H1 (cell line): ENCODE results near the gene TMEM232. TPM values are rescaled to one million over a fixed set of nuclear protein-coding genes. Genes with fewer than 3 reads are reported as not detected.

Experiments
- CTCF ChIA-PET: fragments of 300-600 bp; sonication (Branson Sonifier 250); formaldehyde crosslinking; loops from one replicate; lab custom pipeline; 2021; ENCODE audit not compliant: partially characterized antibody; lab: Charles Lee
- POLR2A ChIA-PET: fragments of 300-600 bp; sonication (Branson Sonifier 250); formaldehyde crosslinking; loops from one replicate; lab custom pipeline; 2021; ENCODE audit warnings: inconsistent platforms; ENCODE audit not compliant: partially characterized antibody; lab: Charles Lee
- DNase-seq, 2 experiments: peaks; one replicate each; pipeline versions ENCODE4 v3.0.0 to v3.0.0-alpha.2; 2010 to 2022; ENCODE audit warnings: low spot score in 2 of 2, low read depth in 1 of 2, mixed read lengths in 1 of 2
- FAIRE-seq: peaks from 2 replicates; lab custom pipeline; 2011; peaks lifted over from hg19 to GRCh38; lab: Jason Lieb, UNC
- H2AFZ ChIP-seq: 2 replicates; pipeline ENCODE4 v1.8.1; 2012; ENCODE audit warnings: low read length, inconsistent platforms
- H2AK5ac ChIP-seq: 2 replicates; pipeline ENCODE4 v1.6.1; 2013; ENCODE audit warnings: low read depth, low read length
- H2BK120ac ChIP-seq: replicated peaks from 2 replicates; pipeline ENCODE3; 2013; ENCODE audit warnings: low read depth, low read length, inconsistent platforms
- H2BK12ac ChIP-seq: 2 replicates; pipeline ENCODE4 v1.6.1; 2013; ENCODE audit warnings: low read depth, low read length
- H2BK15ac ChIP-seq: 2 replicates; pipeline ENCODE4 v1.6.1; 2013; ENCODE audit warnings: low read length
- H2BK20ac ChIP-seq: 2 replicates; pipeline ENCODE4 v1.6.1; 2013; ENCODE audit warnings: low read length
- H2BK5ac ChIP-seq: 2 replicates; pipeline ENCODE4 v1.6.1; 2013; ENCODE audit warnings: low read depth, low read length
- H3K14ac ChIP-seq: 2 replicates; pipeline ENCODE4 v1.6.1; 2013; ENCODE audit warnings: inconsistent platforms; ENCODE audit not compliant: insufficient read length
- H3K18ac ChIP-seq: 2 replicates; pipeline ENCODE4 v1.6.1; 2013; ENCODE audit warnings: low read length; ENCODE audit errors: extremely low read depth
- H3K23ac ChIP-seq: 2 replicates; pipeline ENCODE4 v1.6.1; 2013; ENCODE audit warnings: inconsistent platforms; ENCODE audit not compliant: insufficient read length
- H3K23me2 ChIP-seq: 2 replicates; pipeline ENCODE4 v1.6.1; 2013; ENCODE audit warnings: low read depth, low read length
- H3K27ac ChIP-seq: 2 replicates; pipeline ENCODE4 v1.6.1; 2011; ENCODE audit warnings: low read depth, low read length, inconsistent platforms
- H3K27me3 ChIP-seq, 4 experiments: replicated peaks in 1 of 4; 1 replicate in 1 of 4; 2 replicates in 3 of 4; pipeline versions ENCODE4 v1.6.1 to v1.8.1; 2011 to 2013; ENCODE audit warnings: low read length in 3 of 4, mild to moderate bottlenecking in 3 of 4, inconsistent platforms in 2 of 4, mixed read lengths in 2 of 4, moderate library complexity in 1 of 4; ENCODE audit not compliant: control insufficient read depth in 3 of 4, insufficient read depth in 3 of 4; ENCODE audit errors: extremely low read depth in 1 of 4
- H3K36me3 ChIP-seq, 4 experiments: 2 replicates each; pipeline versions ENCODE4 v1.6.1 to v1.8.1; 2011 to 2013; ENCODE audit warnings: mild to moderate bottlenecking in 4 of 4, low read length in 3 of 4, moderate library complexity in 2 of 4, control low read depth in 1 of 4, inconsistent platforms in 1 of 4; ENCODE audit not compliant: insufficient read depth in 4 of 4, control insufficient read depth in 2 of 4
- H3K4ac ChIP-seq: replicated peaks from 2 replicates; pipeline ENCODE3; 2013; ENCODE audit warnings: low read length, low read depth, mixed read lengths, inconsistent platforms; ENCODE audit not compliant: insufficient read length
- H3K4me1 ChIP-seq, 4 experiments: replicated peaks in 1 of 4; 1 replicate in 1 of 4; 2 replicates in 3 of 4; pipeline versions ENCODE4 v1.6.1 to v1.8.1; 2011 to 2013; ENCODE audit warnings: low read length in 3 of 4, inconsistent platforms in 2 of 4, mixed read lengths in 1 of 4; ENCODE audit not compliant: insufficient read depth in 4 of 4, control insufficient read depth in 3 of 4
- H3K4me2 ChIP-seq, 2 experiments: 2 replicates each; pipeline versions ENCODE4 v1.6.1 to v1.8.1; 2011 to 2013; ENCODE audit warnings: low read depth in 2 of 2, low read length in 2 of 2, control low read depth in 1 of 2, inconsistent platforms in 1 of 2, mild to moderate bottlenecking in 1 of 2; ENCODE audit not compliant: insufficient read depth in 1 of 2
- H3K4me3 ChIP-seq, 4 experiments: fragments of 200-600, 300-600 bp in 1 of 4; sonication (generic), shearing (Covaris generic), sonication (Bioruptor Twin) in 1 of 4; 2 replicates each; pipeline versions ENCODE4 v1.5.1 to v1.8.1; 2011 to 2016; ENCODE audit warnings: low read length in 4 of 4, low read depth in 3 of 4, control low read depth in 2 of 4, inconsistent platforms in 2 of 4, mild to moderate bottlenecking in 2 of 4, mixed read lengths in 1 of 4, moderate library complexity in 1 of 4; ENCODE audit not compliant: insufficient read depth in 2 of 4; ENCODE audit errors: extremely low read depth in 1 of 4
- H3K56ac ChIP-seq: replicated peaks from 2 replicates; pipeline ENCODE3; 2013; ENCODE audit warnings: low read depth, mild to moderate bottlenecking, mixed read lengths, low read length, inconsistent platforms; ENCODE audit not compliant: insufficient read length
- H3K79me1 ChIP-seq: 2 replicates; pipeline ENCODE4 v1.6.1; 2013; ENCODE audit warnings: low read depth, low read length, control low read depth
- H3K79me2 ChIP-seq, 2 experiments: 2 replicates each; pipeline versions ENCODE4 v1.6.1 to v1.8.1; 2012 to 2013; ENCODE audit warnings: low read length in 2 of 2, mild to moderate bottlenecking in 2 of 2, inconsistent platforms in 1 of 2; ENCODE audit not compliant: insufficient read depth in 2 of 2, control insufficient read depth in 1 of 2
- H3K9ac ChIP-seq, 4 experiments: replicated peaks in 1 of 4; 1 replicate in 1 of 4; 2 replicates in 3 of 4; pipeline versions ENCODE4 v1.6.1 to v1.8.1; 2011 to 2013; ENCODE audit warnings: low read depth in 3 of 4, low read length in 3 of 4, control low read depth in 2 of 4, mild to moderate bottlenecking in 2 of 4, moderate library complexity in 2 of 4, inconsistent platforms in 1 of 4; ENCODE audit errors: extremely low read depth in 1 of 4
- H3K9me3 ChIP-seq, 2 experiments: 2 replicates each; pipeline versions ENCODE4 v1.6.1 to v1.8.1; 2012 to 2013; ENCODE audit warnings: mild to moderate bottlenecking in 2 of 2, moderate library complexity in 2 of 2, control low read depth in 1 of 2, inconsistent platforms in 1 of 2, low read depth in 1 of 2, low read length in 1 of 2, mixed read lengths in 1 of 2; ENCODE audit not compliant: insufficient read depth in 2 of 2
- H4K20me1 ChIP-seq, 2 experiments: replicated peaks in 1 of 2; 2 replicates each; pipeline versions ENCODE3 to v1.8.1; 2011 to 2013; ENCODE audit warnings: inconsistent platforms in 2 of 2, low read length in 2 of 2, mild to moderate bottlenecking in 1 of 2; ENCODE audit not compliant: insufficient read depth in 2 of 2, control insufficient read depth in 1 of 2
- H4K5ac ChIP-seq: 2 replicates; pipeline ENCODE4 v1.6.1; 2013; ENCODE audit warnings: low read length, low read depth, mixed read lengths, inconsistent platforms; ENCODE audit not compliant: insufficient read length
- H4K8ac ChIP-seq: 2 replicates; pipeline ENCODE4 v1.8.0; 2013; ENCODE audit warnings: mild to moderate bottlenecking, moderate library complexity, low read length, inconsistent platforms; ENCODE audit not compliant: insufficient read depth; ENCODE audit errors: extremely low read depth
- H4K91ac ChIP-seq: replicated peaks from 2 replicates; pipeline ENCODE3; 2013; ENCODE audit warnings: low read length, mixed read lengths, inconsistent platforms; ENCODE audit not compliant: insufficient read length
- WGBS, 2 experiments: shearing (Covaris generic) in 1 of 2; methylation state at CpG; one replicate each; pipeline versions ENCODE4 v1.1.6 to v1.1.7; 2013 to 2015; ENCODE audit warnings: low lambda C conversion rate in 2 of 2, mixed read lengths in 2 of 2, inconsistent platforms in 1 of 2, low coverage in 1 of 2, missing lambda C conversion rate in 1 of 2; ENCODE audit not compliant: insufficient replicate concordance in 2 of 2, insufficient coverage in 1 of 2, insufficient read length in 1 of 2; ENCODE audit errors: extremely low coverage in 1 of 2, missing lambda C conversion rate in 1 of 2; 5-methylcytosine and 5-hydroxymethylcytosine counted together
- polyA plus RNA-seq, 7 experiments: library from polyadenylated mRNA; depleted of rRNA in 3 of 7; stranded (reverse) in 5 of 7; unstranded in 2 of 7; fragments of >200 nt in 5 of 7; fragments of 200-250 nt in 2 of 7; gene quantifications; 1 replicate in 5 of 7; 2 replicates in 1 of 7; 4 replicates in 1 of 7; pipeline versions ENCODE4 v1.2.1 to v1.2.3, GENCODE V29; 2011 to 2013; ENCODE audit warnings: missing spikeins in 2 of 7, mixed read lengths in 2 of 7
- total RNA-seq: library from RNA; stranded (reverse); fragmentation: NEBNext Ultra II Directional; extraction: Animal tissue kit (Norgen Biotek cat#: 25700); gene quantifications from 2 replicates; pipeline ENCODE4 v1.2.1, GENCODE V29; 2021

TMEM232 gene
- total and polyA plus RNA-seq, 2 of the 8 experiments (the other 6 are each of a cell fraction or from before 2014, with no cell fraction given), result 0.38 to 1.3 TPM

GRCh38 chr5:110658006-110658405 is 68.5 kb downstream of the TMEM232 start:
- DNase-seq, result no peak

More at GRCh38 chr5:110658006-110658405, 68.5 kb downstream of the TMEM232 start:
- Histone ChIP-seq H3K14ac (no peak overlapping the region), H3K56ac (no peak overlapping the region), H3K36me3 (no peaks in the 10 kb centered on the region), H3K79me1 (no peaks in the 10 kb centered on the region), H2AK5ac (no peak overlapping the region), H3K9me3 (no peaks in the 10 kb centered on the region), H4K5ac (no peak overlapping the region), H2BK20ac (no peak overlapping the region), H2BK15ac (no peak overlapping the region), H3K18ac (no peak overlapping the region), H4K8ac (no peak overlapping the region), H3K4me1 (peaks cover 0 to 2% (median 0%) of the 10 kb centered on the region in 4 experiments; a peak in 1 of 7 replicates), H2BK120ac (no peak overlapping the region), H3K23ac (no peak overlapping the region), H3K23me2 (no peaks in the 10 kb centered on the region; the same call in 1 of the 2 replicates), H4K20me1 (no peaks in the 10 kb centered on the region), H2AFZ (no peak overlapping the region), H3K9ac (no peak overlapping the region), H3K4me2 (no peak overlapping the region), H2BK12ac (no peak overlapping the region), H2BK5ac (no peak overlapping the region), H3K79me2 (no peaks in the 10 kb centered on the region), H3K4me3 (no peak overlapping the region), H4K91ac (no peak overlapping the region), H3K4ac (no peak overlapping the region), H3K27me3 (no peaks in the 10 kb centered on the region), H3K27ac (no peak overlapping the region)
- CTCF ChIA-PET, result no interaction called here
- WGBS, 2 experiments, result 87% methylated on average over 5 of the region's 5 CpGs; no CpG with 5 or more reads in 1 of the 2 experiments
- FAIRE-seq, result no peak
- POLR2A ChIA-PET, result no interaction called here
